Prostate gland (tissue), 2 donors: ENCODE data around the gene FCN3. TPM values are rescaled to one million over a fixed set of nuclear protein-coding genes. Genes with fewer than 3 reads are reported as not detected.

Experiments used
- DNase-seq: peaks from one replicate; pipeline ENCODE4 v3.0.0-alpha.2; 2019; ENCODE audit warnings: low spot score
- H3K27ac ChIP-seq, 2 donors: fragments of 200-600 bp; sonication (generic); 2 replicates each; pipeline ENCODE4 v1.5.1; 2017 to 2019
- H3K27me3 ChIP-seq: fragments of 200-600 bp; sonication (generic); replicated peaks from 2 replicates; pipeline ENCODE4 v1.5.1; 2019; ENCODE audit not compliant: insufficient read depth
- H3K36me3 ChIP-seq, 2 donors: fragments of 200-600 bp; sonication (generic); 1 replicate in 1 of 2; 2 replicates in 1 of 2; pipeline versions ENCODE4 v1.5.1 to v1.8.1; 2017 to 2019
- H3K4me1 ChIP-seq: fragments of 200-600 bp; sonication (generic); replicated peaks from 2 replicates; pipeline ENCODE4 v1.5.1; 2019
- H3K4me3 ChIP-seq, 2 donors: fragments of 200-600 bp; sonication (generic); 2 replicates each; pipeline ENCODE4 v1.5.1; 2017 to 2019
- H3K9me3 ChIP-seq: fragments of 200-600 bp; sonication (generic); 2 replicates; pipeline ENCODE4 v1.5.1; 2017
- POLR2A ChIP-seq: fragments of 450-650 bp; IDR thresholded peaks from one replicate; pipeline ENCODE4 v1.6.1; 2016; ENCODE audit warnings: antibody characterized with exemption, mild to moderate bottlenecking
- POLR2AphosphoS5 ChIP-seq: sonication (generic); formaldehyde crosslinking; IDR thresholded peaks from one replicate; pipeline ENCODE4 v1.6.1; 2017; ENCODE audit warnings: antibody characterized with exemption
- WGBS: methylation state at CpG from one replicate; pipeline ENCODE4 v1.1.5; 2018; 5-methylcytosine and 5-hydroxymethylcytosine counted together
- intact Hi-C: fragments of 100-400 bp; cut with DNase I; formaldehyde crosslinking; loops from one replicate; pipeline ENCODE4 v1.14.2; 2022
- total RNA-seq, 2 donors: library from RNA; depleted of rRNA; stranded (reverse); fragments of >200 nt; gene quantifications; one replicate each; pipeline ENCODE4 v1.1.0, GENCODE V29; 2016
- TF ChIP-seq, protein P1 (sequence below), 4 experiments: fragments of 200-600 bp in 2 of 4; fragments of 450-650 bp in 2 of 4; sonication (generic) in 2 of 4; IDR thresholded peaks; 1 replicate in 3 of 4; 2 replicates in 1 of 4; pipeline ENCODE4 v1.5.1; 2016 to 2019; ENCODE audit warnings: antibody characterized with exemption in 4 of 4, mild to moderate bottlenecking in 2 of 4, moderate library complexity in 2 of 4

FCN3 gene
- total RNA-seq, 2 donors from 2014 or later, result 0.82 to 15.6 TPM

- DNase-seq, result no peak
- H3K27ac ChIP-seq, result no peak overlapping the region
- H3K27me3 ChIP-seq, result no peaks in the 10 kb centered on the region
- peaks cover 0 to 6% of the 10 kb centered on the region in 2 donors for H3K36me3 ChIP-seq
- TF ChIP-seq, protein P1, sequence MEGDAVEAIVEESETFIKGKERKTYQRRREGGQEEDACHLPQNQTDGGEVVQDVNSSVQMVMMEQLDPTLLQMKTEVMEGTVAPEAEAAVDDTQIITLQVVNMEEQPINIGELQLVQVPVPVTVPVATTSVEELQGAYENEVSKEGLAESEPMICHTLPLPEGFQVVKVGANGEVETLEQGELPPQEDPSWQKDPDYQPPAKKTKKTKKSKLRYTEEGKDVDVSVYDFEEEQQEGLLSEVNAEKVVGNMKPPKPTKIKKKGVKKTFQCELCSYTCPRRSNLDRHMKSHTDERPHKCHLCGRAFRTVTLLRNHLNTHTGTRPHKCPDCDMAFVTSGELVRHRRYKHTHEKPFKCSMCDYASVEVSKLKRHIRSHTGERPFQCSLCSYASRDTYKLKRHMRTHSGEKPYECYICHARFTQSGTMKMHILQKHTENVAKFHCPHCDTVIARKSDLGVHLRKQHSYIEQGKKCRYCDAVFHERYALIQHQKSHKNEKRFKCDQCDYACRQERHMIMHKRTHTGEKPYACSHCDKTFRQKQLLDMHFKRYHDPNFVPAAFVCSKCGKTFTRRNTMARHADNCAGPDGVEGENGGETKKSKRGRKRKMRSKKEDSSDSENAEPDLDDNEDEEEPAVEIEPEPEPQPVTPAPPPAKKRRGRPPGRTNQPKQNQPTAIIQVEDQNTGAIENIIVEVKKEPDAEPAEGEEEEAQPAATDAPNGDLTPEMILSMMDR (IDR thresholded peaks at IDR 0.05), result no peak
- TF ChIP-seq POLR2A (no peak), POLR2AphosphoS5 (no peak)
- no peaks in the 10 kb centered on the region for H3K9me3 ChIP-seq
- intact Hi-C loops, result loop anchor here (10.0 kb wide), 1 partner anchor 47 kb away; no protein-coding TSS in a partner anchor
- 63% methylated on average over 8 of the region's 8 CpGs for WGBS
- H3K4me1 ChIP-seq, result peaks cover 5% of the 10 kb centered on the region
- H3K4me3 ChIP-seq, result no peak overlapping the region
Observed at GRCh38 chr1:27351541-27352107, 23.0 kb downstream of the FCN3 start.

- peak overlapping the region in 1 of 2 donors; percentile 80 for H3K27ac ChIP-seq
- H3K4me3 ChIP-seq, result no peak overlapping the region
- no peaks in the 10 kb centered on the region for H3K9me3 ChIP-seq
- 56% methylated on average over 51 of the region's 62 CpGs for WGBS
- TF ChIP-seq, protein P1 (IDR thresholded peaks at IDR 0.05), result no peak
- TF ChIP-seq POLR2A (no peak), POLR2AphosphoS5 (no peak)
- peaks cover 0 to 6% of the 10 kb centered on the region in 2 donors for H3K36me3 ChIP-seq
- H3K27me3 ChIP-seq, result no peaks in the 10 kb centered on the region
- H3K4me1 ChIP-seq, result peaks cover 5% of the 10 kb centered on the region
- no peak for DNase-seq
- intact Hi-C loops, result loop anchor here (10.0 kb wide), 1 partner anchor 46 kb away; no protein-coding TSS in a partner anchor
Observed at GRCh38 chr1:27350663-27351540, 23.7 kb downstream of the FCN3 start.

GRCh38 chr1:27349784-27350662, 24.6 kb downstream of the FCN3 start:
- peak; percentile 73 for DNase-seq
- H3K9me3 ChIP-seq, result no peaks in the 10 kb centered on the region
- H3K4me1 ChIP-seq, result peaks cover 5% of the 10 kb centered on the region
- intact Hi-C loops, result loop anchor here (10.0 kb wide), 1 partner anchor 45 kb away; no protein-coding TSS in a partner anchor
- TF ChIP-seq, protein P1 (IDR thresholded peaks at IDR 0.05), result peak in 1 of 4 experiments; percentile 29
- TF ChIP-seq POLR2AphosphoS5 (no peak), POLR2A (peak; percentile 18)
- WGBS, result 21% methylated on average over 83 of the region's 84 CpGs
- H3K4me3 ChIP-seq, result peak overlapping the region; percentile 43 to 52
- no peaks in the 10 kb centered on the region for H3K27me3 ChIP-seq
- H3K27ac ChIP-seq, result peak overlapping the region; percentile 76 to 80
- peaks cover 0 to under 1% of the 10 kb centered on the region in 2 donors for H3K36me3 ChIP-seq

DNA sequence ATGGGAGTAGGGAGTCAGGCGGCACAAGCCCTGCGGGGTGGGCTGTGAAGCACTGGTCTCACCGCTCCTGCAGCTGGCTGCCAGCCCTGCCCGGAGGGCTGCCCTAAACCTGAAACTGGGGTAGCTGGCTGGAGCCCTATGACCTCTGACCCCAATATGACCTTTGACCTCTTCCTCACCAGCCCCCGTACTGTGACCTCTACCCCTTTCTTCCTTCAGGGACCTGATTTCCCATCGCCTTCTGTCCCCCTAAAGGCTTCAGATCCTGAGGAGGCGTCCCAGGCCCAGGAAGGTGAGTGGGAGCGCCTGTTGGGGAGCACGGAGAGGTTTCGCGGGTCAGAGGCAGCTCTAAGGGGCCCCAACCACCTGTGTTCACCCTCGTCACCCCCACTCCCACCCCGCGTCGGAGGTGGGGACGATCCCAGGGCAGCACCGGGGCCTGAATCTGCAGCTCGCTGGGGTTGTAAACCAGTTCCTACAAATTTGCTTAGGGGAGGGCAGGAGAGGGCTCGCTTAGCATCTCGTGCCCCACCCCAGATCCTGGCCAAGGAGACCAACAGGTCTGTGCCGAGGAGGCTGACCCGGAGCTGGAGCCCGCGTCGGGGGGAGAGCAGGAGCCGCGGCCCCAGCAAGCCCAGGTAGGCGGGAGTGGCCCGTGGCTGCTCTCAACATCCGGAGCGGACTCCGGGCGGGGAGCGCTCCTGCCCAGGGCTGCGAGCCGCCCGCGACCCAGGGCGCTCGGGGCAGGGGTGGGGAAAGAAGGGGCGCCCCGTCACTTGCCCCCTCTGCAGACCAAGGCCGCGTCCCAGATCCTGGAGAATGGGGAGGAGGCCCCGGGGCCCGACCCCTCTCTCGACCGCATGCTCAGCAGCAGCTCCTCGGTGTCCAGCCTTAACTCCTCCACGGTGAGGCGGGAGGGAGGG, 25.5 kb downstream of the FCN3 start:
- peak; percentile 90 for DNase-seq
- H3K27ac ChIP-seq, result peak overlapping the region; percentile 76 to 80
- 24% methylated on average over 40 of the region's 51 CpGs for WGBS

More for the DNA sequence above, 25.5 kb downstream of the FCN3 start:
- Histone ChIP-seq H3K4me1 (peaks cover 5% of the 10 kb centered on the region), H3K36me3 (no peaks in the 10 kb centered on the region), H3K4me3 (peak overlapping the region; percentile 43 to 52), H3K9me3 (no peaks in the 10 kb centered on the region), H3K27me3 (no peaks in the 10 kb centered on the region)
- intact Hi-C loops, result no loop called here
- TF ChIP-seq, protein P1 (IDR thresholded peaks at IDR 0.05), result no peak
- TF ChIP-seq POLR2A, result peak; percentile 46
- peak; percentile 75 for TF ChIP-seq POLR2AphosphoS5
